Measurements from ENCODE around the gene MRPS12. TPM values are rescaled to one million over a fixed set of nuclear protein-coding genes. Genes with fewer than 3 reads are reported as not detected.

Gene MRPS12
- total RNA-seq, 1 donor from 2014 or later = 32.0 TPM

DNA sequence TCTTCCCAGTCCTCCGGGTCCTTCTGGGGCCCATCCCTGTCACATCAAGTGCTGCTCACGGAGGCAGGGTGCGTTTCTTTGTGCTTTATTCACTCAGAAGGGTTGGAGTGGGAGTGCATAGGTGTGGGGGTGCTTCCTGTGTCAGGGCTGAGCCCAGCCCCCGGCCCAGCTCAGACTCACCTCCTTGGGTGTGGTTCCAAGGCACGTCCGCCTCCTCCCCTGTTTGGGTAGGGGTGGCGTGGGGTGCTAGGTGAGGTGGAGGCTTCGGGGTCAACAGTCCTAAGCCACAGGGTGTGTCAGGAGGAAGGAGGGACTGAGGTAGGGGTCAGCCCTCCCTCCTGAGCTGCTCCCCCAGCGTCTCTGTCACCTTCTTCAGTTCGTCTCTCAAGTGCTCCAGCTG, 21.8 kb upstream of the MRPS12 start:
- DNase-seq (ENCODE audit: low spot score) = no peak
- H3K27me3 Mint-ChIP-seq (ENCODE audit: unreplicated experiment) = peaks cover 6% of the 10 kb centered on the region
- H3K9me3 Mint-ChIP-seq (ENCODE audit: unreplicated experiment) = no peaks in the 10 kb centered on the region
- H3K27ac Mint-ChIP-seq (ENCODE audit: unreplicated experiment) = no peak overlapping the region
- TF ChIP-seq, protein P1, sequence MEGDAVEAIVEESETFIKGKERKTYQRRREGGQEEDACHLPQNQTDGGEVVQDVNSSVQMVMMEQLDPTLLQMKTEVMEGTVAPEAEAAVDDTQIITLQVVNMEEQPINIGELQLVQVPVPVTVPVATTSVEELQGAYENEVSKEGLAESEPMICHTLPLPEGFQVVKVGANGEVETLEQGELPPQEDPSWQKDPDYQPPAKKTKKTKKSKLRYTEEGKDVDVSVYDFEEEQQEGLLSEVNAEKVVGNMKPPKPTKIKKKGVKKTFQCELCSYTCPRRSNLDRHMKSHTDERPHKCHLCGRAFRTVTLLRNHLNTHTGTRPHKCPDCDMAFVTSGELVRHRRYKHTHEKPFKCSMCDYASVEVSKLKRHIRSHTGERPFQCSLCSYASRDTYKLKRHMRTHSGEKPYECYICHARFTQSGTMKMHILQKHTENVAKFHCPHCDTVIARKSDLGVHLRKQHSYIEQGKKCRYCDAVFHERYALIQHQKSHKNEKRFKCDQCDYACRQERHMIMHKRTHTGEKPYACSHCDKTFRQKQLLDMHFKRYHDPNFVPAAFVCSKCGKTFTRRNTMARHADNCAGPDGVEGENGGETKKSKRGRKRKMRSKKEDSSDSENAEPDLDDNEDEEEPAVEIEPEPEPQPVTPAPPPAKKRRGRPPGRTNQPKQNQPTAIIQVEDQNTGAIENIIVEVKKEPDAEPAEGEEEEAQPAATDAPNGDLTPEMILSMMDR (IDR thresholded peaks at IDR 0.05; ENCODE audit: unreplicated experiment) = no peak
- no peak overlapping the region for H3K4me3 Mint-ChIP-seq (ENCODE audit: unreplicated experiment)
- H3K36me3 Mint-ChIP-seq (ENCODE audit: low read depth, unreplicated experiment) = peaks cover 23% of the 10 kb centered on the region
- peaks cover 7% of the 10 kb centered on the region for H3K4me1 Mint-ChIP-seq (ENCODE audit: unreplicated experiment)

DNA sequence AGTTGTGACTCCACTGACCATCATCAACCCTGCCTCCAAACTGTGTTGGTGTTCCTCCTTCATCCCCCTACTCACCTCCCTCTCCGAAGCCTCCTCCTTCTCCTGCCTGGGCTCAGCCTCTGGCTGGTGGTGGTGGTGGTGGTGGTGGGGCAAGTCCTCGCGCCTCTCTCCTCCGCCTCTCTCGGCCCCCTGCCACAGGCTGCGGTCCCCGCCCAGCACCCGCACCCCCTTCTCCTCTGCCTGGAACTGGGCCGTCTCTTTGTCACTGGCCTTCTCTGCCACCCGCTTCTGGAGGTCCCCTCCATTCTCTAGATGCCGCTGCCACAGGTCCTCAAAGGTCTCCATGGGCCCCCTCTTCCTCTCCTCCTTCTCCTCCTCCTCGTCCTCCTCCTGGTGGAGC, 20.3 kb upstream of the MRPS12 start:
- H3K27ac Mint-ChIP-seq (ENCODE audit: unreplicated experiment) = no peak overlapping the region
- DNase-seq (ENCODE audit: low spot score) = no peak
- peaks cover 3% of the 10 kb centered on the region for H3K4me1 Mint-ChIP-seq (ENCODE audit: unreplicated experiment)
- TF ChIP-seq, protein P1 (IDR thresholded peaks at IDR 0.05; ENCODE audit: unreplicated experiment) = no peak
- no peaks in the 10 kb centered on the region for H3K9me3 Mint-ChIP-seq (ENCODE audit: unreplicated experiment)
- H3K4me3 Mint-ChIP-seq (ENCODE audit: unreplicated experiment) = no peak overlapping the region
- peaks cover 14% of the 10 kb centered on the region for H3K36me3 Mint-ChIP-seq (ENCODE audit: low read depth, unreplicated experiment)
- H3K27me3 Mint-ChIP-seq (ENCODE audit: unreplicated experiment) = peaks cover 9% of the 10 kb centered on the region

DNA sequence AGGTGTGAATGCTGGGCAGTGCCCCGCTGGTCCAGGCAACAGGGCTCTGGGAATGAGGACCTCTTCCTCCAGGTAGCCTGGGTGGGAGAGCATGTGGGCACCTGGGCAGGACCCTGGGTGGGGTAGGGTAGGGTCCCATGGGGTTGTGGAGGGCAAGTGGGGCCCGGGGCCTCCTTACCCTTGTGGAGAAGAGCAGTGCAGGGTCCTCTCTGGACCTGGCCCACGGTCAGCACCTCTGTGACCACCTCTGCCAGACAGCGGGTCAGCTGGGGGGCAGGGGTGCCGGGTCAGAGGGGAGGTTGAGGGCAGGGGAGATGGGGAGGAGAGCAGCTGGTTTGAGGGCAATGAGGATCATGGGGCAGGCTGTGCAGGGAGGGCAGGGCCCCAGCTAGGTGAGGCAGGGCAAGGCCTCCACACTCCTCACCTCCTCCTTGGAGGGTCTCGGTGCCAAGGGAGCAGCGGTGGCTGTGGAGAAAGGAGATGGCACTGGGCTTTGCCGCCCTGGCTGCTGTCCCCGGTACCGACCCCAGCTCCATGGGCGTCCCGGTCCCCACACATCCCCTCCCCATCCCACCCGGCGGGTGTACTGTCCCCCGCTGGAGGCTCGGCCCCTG, 19.2 kb upstream of the MRPS12 start:
- peaks cover 6% of the 10 kb centered on the region for H3K4me1 Mint-ChIP-seq (ENCODE audit: unreplicated experiment)
- TF ChIP-seq, protein P1 (IDR thresholded peaks at IDR 0.05; ENCODE audit: unreplicated experiment) = no peak
- H3K4me3 Mint-ChIP-seq (ENCODE audit: unreplicated experiment) = no peak overlapping the region
- H3K27ac Mint-ChIP-seq (ENCODE audit: unreplicated experiment) = no peak overlapping the region
- H3K27me3 Mint-ChIP-seq (ENCODE audit: unreplicated experiment) = peaks cover 12% of the 10 kb centered on the region
- no peaks in the 10 kb centered on the region for H3K9me3 Mint-ChIP-seq (ENCODE audit: unreplicated experiment)
- peaks cover 11% of the 10 kb centered on the region for H3K36me3 Mint-ChIP-seq (ENCODE audit: low read depth, unreplicated experiment)
- DNase-seq (ENCODE audit: low spot score) = no peak

DNA sequence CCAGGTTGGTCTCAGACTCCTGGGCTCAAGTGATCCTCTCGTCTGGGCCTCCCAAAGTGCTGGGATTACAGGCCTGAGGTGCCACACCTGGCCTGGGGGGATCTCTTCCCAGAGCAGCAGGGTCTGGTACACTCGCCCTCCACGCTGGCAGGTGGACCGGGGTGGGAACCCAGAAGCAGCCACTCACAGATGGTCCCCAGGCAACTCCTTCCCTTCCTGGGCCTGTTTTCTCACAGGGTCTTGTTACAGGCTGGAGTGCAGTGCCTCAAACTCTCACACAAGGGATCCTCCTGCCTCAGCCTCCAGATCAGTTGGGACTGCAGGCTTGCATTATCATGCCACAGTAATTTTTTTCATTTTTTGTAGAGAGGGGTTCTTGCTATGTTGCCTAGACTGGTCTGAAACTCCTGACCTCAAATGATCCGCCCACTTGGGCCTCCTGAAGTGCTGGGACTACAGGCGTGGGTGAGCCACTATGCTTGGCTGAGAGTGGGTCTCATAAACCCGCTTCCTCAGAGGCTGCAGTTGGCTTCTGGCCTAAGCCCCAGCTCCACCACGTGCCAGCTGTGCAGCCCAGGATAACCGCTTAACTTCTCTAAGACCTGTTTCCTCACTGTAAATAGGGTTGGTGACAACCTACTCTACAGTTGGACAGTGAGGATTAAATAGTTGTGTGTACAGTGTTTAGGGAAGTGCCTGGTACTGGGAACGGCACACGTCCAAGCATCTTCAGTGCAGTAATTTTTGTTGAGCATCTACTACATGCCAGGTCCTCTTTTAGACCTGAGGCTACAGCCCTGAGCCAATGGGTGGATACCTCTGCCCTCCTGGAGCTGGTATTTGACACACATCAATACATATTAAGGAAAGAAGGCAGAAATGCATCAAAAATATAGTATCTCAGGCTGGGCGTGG, 17.9 kb upstream of the MRPS12 start:
- peaks cover 13% of the 10 kb centered on the region for H3K27me3 Mint-ChIP-seq (ENCODE audit: unreplicated experiment)
- H3K27ac Mint-ChIP-seq (ENCODE audit: unreplicated experiment) = no peak overlapping the region
- H3K9me3 Mint-ChIP-seq (ENCODE audit: unreplicated experiment) = no peaks in the 10 kb centered on the region
- no peak overlapping the region for H3K4me3 Mint-ChIP-seq (ENCODE audit: unreplicated experiment)
- H3K36me3 Mint-ChIP-seq (ENCODE audit: low read depth, unreplicated experiment) = peaks cover 6% of the 10 kb centered on the region
- DNase-seq (ENCODE audit: low spot score) = no peak
- H3K4me1 Mint-ChIP-seq (ENCODE audit: unreplicated experiment) = peaks cover 6% of the 10 kb centered on the region
- TF ChIP-seq, protein P1 (IDR thresholded peaks at IDR 0.05; ENCODE audit: unreplicated experiment) = no peak

DNA sequence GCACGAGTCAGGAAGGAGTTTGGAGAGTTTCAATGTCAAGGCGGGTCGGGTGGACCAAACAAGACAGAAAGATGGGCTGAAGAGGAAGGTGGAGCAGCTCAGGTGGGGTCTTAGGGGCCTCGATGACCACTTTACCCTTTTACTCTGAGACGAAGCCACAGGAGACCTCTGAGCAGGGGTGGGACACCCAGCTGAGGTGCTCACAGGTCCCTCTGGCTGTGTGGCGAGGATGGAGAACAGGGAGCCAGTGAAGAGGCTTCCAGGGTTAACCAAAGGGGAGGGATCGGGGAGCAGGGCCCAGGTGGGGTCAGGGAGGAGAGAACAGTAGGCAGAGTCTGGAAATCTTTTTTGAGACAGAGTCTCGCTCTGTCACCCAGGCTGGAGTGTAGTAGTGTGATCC, 16.8 kb upstream of the MRPS12 start:
- Mint-ChIP-seq H3K4me3 (ENCODE audit: unreplicated experiment) (peak overlapping the region; percentile 20), H3K27me3 (ENCODE audit: unreplicated experiment) (peaks cover 12% of the 10 kb centered on the region)

More for the DNA sequence above, 16.8 kb upstream of the MRPS12 start:
- Mint-ChIP-seq H3K36me3 (ENCODE audit: low read depth, unreplicated experiment) (peaks cover 4% of the 10 kb centered on the region), H3K9me3 (ENCODE audit: unreplicated experiment) (no peaks in the 10 kb centered on the region), H3K4me1 (ENCODE audit: unreplicated experiment) (peaks cover 6% of the 10 kb centered on the region), H3K27ac (ENCODE audit: unreplicated experiment) (no peak overlapping the region)
- TF ChIP-seq, protein P1 (IDR thresholded peaks at IDR 0.05; ENCODE audit: unreplicated experiment) = no peak
- no peak for DNase-seq (ENCODE audit: low spot score)
